ENCODE measurements around the gene CPXM2.

CPXM2 gene

DNA sequence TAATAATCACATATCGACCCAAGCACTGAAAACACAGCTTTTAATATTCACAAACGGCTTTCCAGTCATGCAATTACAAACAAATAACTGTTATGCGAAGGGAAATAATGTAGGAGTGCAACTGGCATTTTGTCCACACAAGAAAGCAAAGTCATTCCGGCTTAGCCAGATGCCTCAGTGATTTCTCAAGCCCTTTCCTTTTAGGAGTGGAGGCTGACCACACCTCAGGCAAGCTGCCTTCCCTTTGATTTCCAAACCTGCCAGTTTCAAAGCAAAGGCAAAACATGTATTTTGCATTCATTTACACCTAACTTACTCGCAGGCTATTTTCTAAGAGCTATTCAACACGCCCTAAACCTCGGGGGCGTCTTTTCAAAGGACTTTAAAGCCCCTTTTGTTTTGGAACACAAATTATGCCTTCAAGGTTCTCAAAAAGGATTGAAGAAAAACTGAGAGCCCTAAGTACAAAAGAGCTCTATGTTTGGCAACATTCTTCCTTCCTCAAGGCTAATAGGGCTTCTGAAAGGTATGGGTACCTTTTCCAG is 109.6 kb downstream of the CPXM2 start:
- TF ChIP-seq, protein P1, sequence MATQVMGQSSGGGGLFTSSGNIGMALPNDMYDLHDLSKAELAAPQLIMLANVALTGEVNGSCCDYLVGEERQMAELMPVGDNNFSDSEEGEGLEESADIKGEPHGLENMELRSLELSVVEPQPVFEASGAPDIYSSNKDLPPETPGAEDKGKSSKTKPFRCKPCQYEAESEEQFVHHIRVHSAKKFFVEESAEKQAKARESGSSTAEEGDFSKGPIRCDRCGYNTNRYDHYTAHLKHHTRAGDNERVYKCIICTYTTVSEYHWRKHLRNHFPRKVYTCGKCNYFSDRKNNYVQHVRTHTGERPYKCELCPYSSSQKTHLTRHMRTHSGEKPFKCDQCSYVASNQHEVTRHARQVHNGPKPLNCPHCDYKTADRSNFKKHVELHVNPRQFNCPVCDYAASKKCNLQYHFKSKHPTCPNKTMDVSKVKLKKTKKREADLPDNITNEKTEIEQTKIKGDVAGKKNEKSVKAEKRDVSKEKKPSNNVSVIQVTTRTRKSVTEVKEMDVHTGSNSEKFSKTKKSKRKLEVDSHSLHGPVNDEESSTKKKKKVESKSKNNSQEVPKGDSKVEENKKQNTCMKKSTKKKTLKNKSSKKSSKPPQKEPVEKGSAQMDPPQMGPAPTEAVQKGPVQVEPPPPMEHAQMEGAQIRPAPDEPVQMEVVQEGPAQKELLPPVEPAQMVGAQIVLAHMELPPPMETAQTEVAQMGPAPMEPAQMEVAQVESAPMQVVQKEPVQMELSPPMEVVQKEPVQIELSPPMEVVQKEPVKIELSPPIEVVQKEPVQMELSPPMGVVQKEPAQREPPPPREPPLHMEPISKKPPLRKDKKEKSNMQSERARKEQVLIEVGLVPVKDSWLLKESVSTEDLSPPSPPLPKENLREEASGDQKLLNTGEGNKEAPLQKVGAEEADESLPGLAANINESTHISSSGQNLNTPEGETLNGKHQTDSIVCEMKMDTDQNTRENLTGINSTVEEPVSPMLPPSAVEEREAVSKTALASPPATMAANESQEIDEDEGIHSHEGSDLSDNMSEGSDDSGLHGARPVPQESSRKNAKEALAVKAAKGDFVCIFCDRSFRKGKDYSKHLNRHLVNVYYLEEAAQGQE (IDR thresholded peaks at IDR 0.05; ENCODE audit: low read depth) = no peak
- TF ChIP-seq ZBTB7A (IDR thresholded peaks at IDR 0.05; ENCODE audit: low read depth) (no peak), TEAD4 (IDR thresholded peaks at IDR 0.05) (no peak), RAD21 (IDR thresholded peaks at IDR 0.05; ENCODE audit: low read depth) (no peak), YY1 (IDR thresholded peaks at IDR 0.05; ENCODE audit: low read depth) (no peak), FOXM1 (IDR thresholded peaks at IDR 0.05; ENCODE audit: borderline replicate concordance, low read depth) (no peak), MAX (IDR thresholded peaks at IDR 0.05) (no peak)

- no peak for TF ChIP-seq YY1 (IDR thresholded peaks at IDR 0.05; ENCODE audit: low read depth)
- no peak for TF ChIP-seq TAF1 (IDR thresholded peaks at IDR 0.05; ENCODE audit: low read depth)
- TF ChIP-seq, protein P2, sequence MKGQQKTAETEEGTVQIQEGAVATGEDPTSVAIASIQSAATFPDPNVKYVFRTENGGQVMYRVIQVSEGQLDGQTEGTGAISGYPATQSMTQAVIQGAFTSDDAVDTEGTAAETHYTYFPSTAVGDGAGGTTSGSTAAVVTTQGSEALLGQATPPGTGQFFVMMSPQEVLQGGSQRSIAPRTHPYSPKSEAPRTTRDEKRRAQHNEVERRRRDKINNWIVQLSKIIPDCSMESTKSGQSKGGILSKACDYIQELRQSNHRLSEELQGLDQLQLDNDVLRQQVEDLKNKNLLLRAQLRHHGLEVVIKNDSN (IDR thresholded peaks at IDR 0.05) = no peak
- no peak for TF ChIP-seq NFIC (IDR thresholded peaks at IDR 0.05)
- no peak for TF ChIP-seq FOXM1 (IDR thresholded peaks at IDR 0.05; ENCODE audit: borderline replicate concordance, low read depth)
- no peak for TF ChIP-seq CEBPB (IDR thresholded peaks at IDR 0.05)
- TF ChIP-seq RAD21 (IDR thresholded peaks at IDR 0.05; ENCODE audit: low read depth) = no peak
- TF ChIP-seq, protein P1 (IDR thresholded peaks at IDR 0.05; ENCODE audit: low read depth) = no peak
- no peak for TF ChIP-seq EGR1 (IDR thresholded peaks at IDR 0.05)
- TF ChIP-seq MAX (IDR thresholded peaks at IDR 0.05) = no peak
- TF ChIP-seq TCF12 (IDR thresholded peaks at IDR 0.05; ENCODE audit: low read depth) = no peak
- TF ChIP-seq EP300 (IDR thresholded peaks at IDR 0.05; ENCODE audit: borderline replicate concordance) = no peak
- TF ChIP-seq ZBTB7A (IDR thresholded peaks at IDR 0.05; ENCODE audit: low read depth) = no peak
- no peak for TF ChIP-seq TEAD4 (IDR thresholded peaks at IDR 0.05)
Observed at GRCh38 chr10:123781324-123781900, 110.2 kb downstream of the CPXM2 start.

- no peak for TF ChIP-seq TAF1 (IDR thresholded peaks at IDR 0.05; ENCODE audit: low read depth)
- TF ChIP-seq NFIC (IDR thresholded peaks at IDR 0.05) = no peak
- no peak for TF ChIP-seq RAD21 (IDR thresholded peaks at IDR 0.05; ENCODE audit: low read depth)
- TF ChIP-seq EP300 (IDR thresholded peaks at IDR 0.05; ENCODE audit: borderline replicate concordance) = no peak
- TF ChIP-seq YY1 (IDR thresholded peaks at IDR 0.05; ENCODE audit: low read depth) = no peak
- no peak for TF ChIP-seq TEAD4 (IDR thresholded peaks at IDR 0.05)
- TF ChIP-seq FOXM1 (IDR thresholded peaks at IDR 0.05; ENCODE audit: borderline replicate concordance, low read depth) = no peak
- TF ChIP-seq EGR1 (IDR thresholded peaks at IDR 0.05) = no peak
- TF ChIP-seq CEBPB (IDR thresholded peaks at IDR 0.05) = no peak
- TF ChIP-seq, protein P1 (IDR thresholded peaks at IDR 0.05; ENCODE audit: low read depth) = no peak
- TF ChIP-seq, protein P2 (IDR thresholded peaks at IDR 0.05) = no peak
Observed at GRCh38 chr10:123778719-123779517, 112.7 kb downstream of the CPXM2 start.

GRCh38 chr10:123777881-123778280 is 113.7 kb downstream of the CPXM2 start:
- TF ChIP-seq EP300 (IDR thresholded peaks at IDR 0.05; ENCODE audit: borderline replicate concordance) = no peak
- no peak for TF ChIP-seq CEBPB (IDR thresholded peaks at IDR 0.05)
- TF ChIP-seq, protein P2 (IDR thresholded peaks at IDR 0.05) = no peak
- no peak for TF ChIP-seq FOXM1 (IDR thresholded peaks at IDR 0.05; ENCODE audit: borderline replicate concordance, low read depth)
- TF ChIP-seq TCF12 (IDR thresholded peaks at IDR 0.05; ENCODE audit: low read depth) = no peak
- TF ChIP-seq, protein P1 (IDR thresholded peaks at IDR 0.05; ENCODE audit: low read depth) = no peak
- no peak for TF ChIP-seq CREB1 (IDR thresholded peaks at IDR 0.05; ENCODE audit: low read depth)
- no peak for TF ChIP-seq EGR1 (IDR thresholded peaks at IDR 0.05)
- TF ChIP-seq TAF1 (IDR thresholded peaks at IDR 0.05; ENCODE audit: low read depth) = no peak
- TF ChIP-seq TEAD4 (IDR thresholded peaks at IDR 0.05) = no peak
- TF ChIP-seq ZBTB7A (IDR thresholded peaks at IDR 0.05; ENCODE audit: low read depth) = no peak

All from Ishikawa (cell line).